GM19452 (cell line): ENCODE measurements around the gene RGS1.
"Not testable (repeated sequence)": the region's sequence is repeated elsewhere in the genome, so short reads cannot be mapped to it uniquely, and the experiment has no call there.

Experiments
- ATAC-seq: cut with Tn5 transposase; IDR thresholded peaks from one replicate; pipeline ENCODE4 v1.9.1; 2021; ENCODE audit not compliant: unreplicated experiment

Gene RGS1

GRCh38 chr1:192575499-192576189 is at the start of gene RGS1:
Gene RGS1 (plus strand): TSS chr1:192575773. CDS start chr1:192575793, 20 bp downstream.
- peak; percentile 83 for ATAC-seq

- ATAC-seq: no peak
These were observed 48.3 kb upstream of the RGS1 start for GRCh38 chr1:192527111-192527795.

GRCh38 chr1:192527950-192528349 is 47.6 kb upstream of the RGS1 start:
- ATAC-seq: no peak

- ATAC-seq: no peak
These were observed 46.4 kb upstream of the RGS1 start for GRCh38 chr1:192529031-192529755.

- ATAC-seq: no peak
These were observed 45.8 kb upstream of the RGS1 start for GRCh38 chr1:192529811-192530210.

- peak; percentile 98 for ATAC-seq
These were observed 45.3 kb upstream of the RGS1 start for GRCh38 chr1:192530254-192530653.

GRCh38 chr1:192531037-192531703 is 44.4 kb upstream of the RGS1 start:
- ATAC-seq: not testable (repeated sequence)

GRCh38 chr1:192534666-192535065 is 40.9 kb upstream of the RGS1 start:
- no peak for ATAC-seq

GRCh38 chr1:192535916-192536664 is 39.5 kb upstream of the RGS1 start:
- no peak for ATAC-seq

GRCh38 chr1:192538407-192539296 is 36.9 kb upstream of the RGS1 start:
- ATAC-seq: peak; percentile 85

GRCh38 chr1:192539297-192540092 is 36.1 kb upstream of the RGS1 start:
- no peak for ATAC-seq

- no peak for ATAC-seq
These were observed 32.1 kb upstream of the RGS1 start for GRCh38 chr1:192543445-192543844.

- peak; percentile 53 for ATAC-seq
These were observed 29.6 kb upstream of the RGS1 start for GRCh38 chr1:192545896-192546521.

- no peak for ATAC-seq
These were observed 28.9 kb upstream of the RGS1 start for GRCh38 chr1:192546596-192547190.

- no peak for ATAC-seq
These were observed 28.1 kb upstream of the RGS1 start for GRCh38 chr1:192547501-192547900.

- no peak for ATAC-seq
These were observed 25.6 kb upstream of the RGS1 start for GRCh38 chr1:192549937-192550336.

GRCh38 chr1:192550922-192551534 is 24.5 kb upstream of the RGS1 start:
- peak; percentile 61 for ATAC-seq
